Activated CD4-positive, alpha-beta T cell treated with anti-CD3 and anti-CD28 coated beads for 48 hours (primary cell): ENCODE data around the gene LYPD1.
"Not testable (repeated sequence)": the region's sequence is repeated elsewhere in the genome, so short reads cannot be mapped to it uniquely, and the experiment has no call there.

Source experiments
- DNase-seq: peaks from one replicate; pipeline ENCODE4 v3.0.0-alpha.2; 2020

The LYPD1 gene, protein sequence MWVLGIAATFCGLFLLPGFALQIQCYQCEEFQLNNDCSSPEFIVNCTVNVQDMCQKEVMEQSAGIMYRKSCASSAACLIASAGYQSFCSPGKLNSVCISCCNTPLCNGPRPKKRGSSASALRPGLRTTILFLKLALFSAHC

GRCh38 chr2:132669908-132670495 lies at the start of gene LYPD1:
TSS of gene LYPD1 (minus strand) at chr2:132670205. CDS start at chr2:132669932, 273 bp downstream.
- no peak for DNase-seq

GRCh38 chr2:132719480-132719879 lies 49.5 kb upstream of the LYPD1 start:
- no peak for DNase-seq

DNA sequence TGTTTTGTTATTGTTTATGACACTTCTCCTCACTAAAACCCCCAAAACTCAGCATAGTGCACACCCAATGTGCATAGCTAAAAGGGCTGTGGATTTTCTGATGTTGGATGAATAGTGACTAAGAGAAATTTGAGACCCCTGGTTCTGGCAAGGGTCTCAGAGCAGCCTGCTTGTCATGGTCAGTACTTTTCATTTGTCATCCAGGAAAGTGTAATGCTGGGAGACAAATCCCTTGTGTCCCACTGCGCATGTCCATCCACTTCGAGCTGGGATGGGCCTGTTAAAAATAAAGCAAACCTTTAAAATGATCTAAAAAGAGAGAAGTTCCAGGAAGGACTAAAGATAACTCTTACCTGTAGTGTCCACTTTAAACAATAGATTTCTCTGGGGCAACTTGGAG lies 46.9 kb upstream of the LYPD1 start:
- DNase-seq = no peak

DNA sequence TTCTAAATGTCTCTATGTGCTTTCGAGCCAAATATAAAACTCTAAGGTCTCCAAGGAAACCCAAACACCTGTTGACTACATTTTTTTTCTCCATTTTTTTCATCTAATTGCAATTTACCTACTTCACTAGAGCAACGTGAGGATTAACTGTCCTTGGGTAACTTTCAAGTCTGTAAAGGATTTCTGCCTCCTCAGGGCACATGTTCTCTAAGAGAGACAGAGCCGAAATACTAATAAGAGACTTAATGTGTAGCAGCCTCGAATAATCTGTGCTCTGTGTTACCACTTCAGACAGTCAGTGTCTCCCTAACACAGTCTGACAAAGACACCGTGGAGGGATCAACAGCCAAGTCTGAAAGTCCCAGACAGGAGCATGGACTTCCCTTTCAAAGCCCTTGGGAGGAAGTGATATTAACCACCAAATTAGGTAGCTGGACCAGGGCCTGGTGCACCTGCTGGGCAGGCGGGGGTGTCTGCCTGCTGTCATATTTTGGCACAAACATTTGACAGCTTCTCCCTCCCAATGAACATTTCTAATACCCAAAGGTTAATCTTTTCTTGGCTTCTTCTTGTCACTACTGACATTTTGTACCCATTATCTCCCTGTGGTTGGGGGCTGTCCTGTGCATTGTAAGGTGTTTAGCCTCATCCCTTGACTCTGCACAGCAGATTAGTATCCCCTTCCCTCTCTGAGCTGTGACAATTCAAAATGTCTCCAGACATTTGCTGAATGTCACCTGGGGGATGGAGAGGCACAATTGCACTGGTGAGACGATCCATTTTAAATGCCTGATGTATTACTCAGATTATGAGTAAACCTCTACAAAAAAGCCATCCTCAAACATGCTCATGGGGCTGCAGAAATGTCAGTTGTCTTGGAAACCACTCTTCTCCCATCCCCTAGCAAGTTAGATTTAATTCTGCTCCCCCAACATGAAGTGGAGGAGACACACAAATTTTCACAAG lies 45.7 kb upstream of the LYPD1 start:
- no peak for DNase-seq

GRCh38 chr2:132703396-132703795 lies 33.4 kb upstream of the LYPD1 start:
- no peak for DNase-seq

GRCh38 chr2:132701810-132702209 lies 31.8 kb upstream of the LYPD1 start:
- no peak for DNase-seq

- DNase-seq = not testable (repeated sequence)
These were observed 29.8 kb upstream of the LYPD1 start for GRCh38 chr2:132699802-132700201.

DNA sequence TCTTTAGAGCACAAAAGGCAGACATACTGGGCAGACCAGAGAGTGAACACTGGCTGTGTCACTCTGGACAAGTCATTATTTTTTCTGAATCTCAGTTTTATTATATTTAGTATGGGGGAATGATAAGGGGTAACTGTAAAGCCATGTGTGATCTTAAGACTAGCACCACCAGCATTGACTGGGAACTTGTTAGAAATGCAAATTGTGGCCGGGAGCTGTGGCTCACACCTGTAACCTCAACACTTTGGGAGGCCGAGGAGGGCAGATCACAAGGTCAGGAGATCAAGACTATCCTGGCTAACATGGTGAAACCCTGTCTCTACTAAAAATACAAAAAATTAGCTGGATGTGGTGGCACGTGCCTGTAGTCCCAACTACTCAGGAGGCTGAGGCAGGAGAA lies 28.3 kb upstream of the LYPD1 start:
- DNase-seq = not testable (repeated sequence)

DNA sequence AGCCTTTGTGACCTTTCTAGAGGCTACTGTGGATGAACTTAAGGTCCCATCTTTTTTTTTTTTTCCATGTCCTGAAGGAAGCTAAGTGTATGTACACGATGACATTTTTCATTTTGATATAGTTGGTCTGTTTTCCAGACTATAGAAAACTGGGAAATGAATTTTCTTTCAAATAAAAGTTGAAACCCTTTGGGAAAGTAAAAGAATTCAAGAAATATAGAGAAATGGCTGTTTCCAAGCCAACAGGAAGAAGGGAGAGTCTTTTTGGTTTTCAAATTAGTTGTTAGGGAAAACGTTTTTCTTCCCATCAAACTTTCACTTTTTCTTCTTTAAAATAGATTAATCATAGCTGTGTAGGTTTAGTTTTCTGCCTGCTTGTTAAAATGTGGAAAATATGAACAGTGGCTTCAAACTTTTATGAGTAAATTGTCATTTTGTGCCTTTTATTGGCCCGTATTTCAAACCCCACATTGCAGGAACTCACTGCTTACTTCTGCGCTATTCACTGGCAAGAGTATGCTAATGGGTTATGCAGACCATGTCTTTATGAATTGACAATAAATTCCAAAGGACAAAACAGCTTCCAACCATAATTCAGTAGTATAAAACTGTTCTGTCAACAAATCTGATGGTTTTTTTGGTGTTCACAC lies 27.7 kb upstream of the LYPD1 start:
- no peak for DNase-seq

GRCh38 chr2:132692816-132693215 lies 22.8 kb upstream of the LYPD1 start:
- DNase-seq = no peak

GRCh38 chr2:132691556-132691955 lies 21.6 kb upstream of the LYPD1 start:
- no peak for DNase-seq

- no peak for DNase-seq
These were observed 20.8 kb upstream of the LYPD1 start for GRCh38 chr2:132690664-132691303.

DNA sequence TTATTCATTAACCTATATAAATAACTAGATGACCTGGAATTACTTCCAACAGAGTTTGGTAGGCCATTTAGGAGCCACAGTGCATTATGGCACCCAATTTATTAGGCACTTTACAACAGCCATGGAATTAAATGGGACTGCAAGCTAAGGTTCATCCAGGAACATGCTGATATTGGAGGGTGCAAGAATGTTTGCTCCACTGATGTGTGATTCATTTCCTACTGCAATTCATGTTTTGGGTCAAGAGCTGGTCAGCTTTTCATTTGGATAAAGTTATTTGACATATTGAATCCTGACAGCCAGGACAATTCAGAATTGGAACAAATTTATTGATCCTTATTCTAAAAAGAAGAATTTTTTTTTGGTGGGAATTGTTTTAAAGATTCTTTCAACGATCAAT lies 11.8 kb upstream of the LYPD1 start:
- DNase-seq = no peak

DNA sequence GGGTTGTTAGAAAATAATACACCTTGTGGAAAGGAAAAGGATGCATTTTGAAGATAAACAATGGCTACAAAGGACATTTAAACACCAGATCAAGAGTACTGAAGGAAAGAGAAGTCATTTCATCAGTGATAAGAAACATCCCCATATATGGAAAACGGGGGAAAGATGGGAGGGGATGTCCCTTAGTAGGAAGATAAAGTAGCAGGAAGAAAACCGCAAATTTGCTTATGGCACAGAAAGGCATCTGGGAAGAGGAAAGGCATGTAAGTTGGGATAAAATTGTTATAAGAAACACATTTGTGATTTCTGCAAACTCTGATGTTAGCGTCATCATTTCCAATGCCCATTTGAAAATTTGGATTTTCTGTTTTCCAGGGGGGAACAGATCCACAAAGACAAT lies 10.5 kb upstream of the LYPD1 start:
- no peak for DNase-seq

- DNase-seq = no peak
These were observed 8.5 kb upstream of the LYPD1 start for GRCh38 chr2:132678483-132678882.

- no peak for DNase-seq
These were observed 7.7 kb upstream of the LYPD1 start for GRCh38 chr2:132677661-132678060.

- no peak for DNase-seq
These were observed 7.0 kb upstream of the LYPD1 start for GRCh38 chr2:132676999-132677398.

- DNase-seq = no peak
These were observed 1.3 kb upstream of the LYPD1 start for GRCh38 chr2:132671151-132671835.

DNA sequence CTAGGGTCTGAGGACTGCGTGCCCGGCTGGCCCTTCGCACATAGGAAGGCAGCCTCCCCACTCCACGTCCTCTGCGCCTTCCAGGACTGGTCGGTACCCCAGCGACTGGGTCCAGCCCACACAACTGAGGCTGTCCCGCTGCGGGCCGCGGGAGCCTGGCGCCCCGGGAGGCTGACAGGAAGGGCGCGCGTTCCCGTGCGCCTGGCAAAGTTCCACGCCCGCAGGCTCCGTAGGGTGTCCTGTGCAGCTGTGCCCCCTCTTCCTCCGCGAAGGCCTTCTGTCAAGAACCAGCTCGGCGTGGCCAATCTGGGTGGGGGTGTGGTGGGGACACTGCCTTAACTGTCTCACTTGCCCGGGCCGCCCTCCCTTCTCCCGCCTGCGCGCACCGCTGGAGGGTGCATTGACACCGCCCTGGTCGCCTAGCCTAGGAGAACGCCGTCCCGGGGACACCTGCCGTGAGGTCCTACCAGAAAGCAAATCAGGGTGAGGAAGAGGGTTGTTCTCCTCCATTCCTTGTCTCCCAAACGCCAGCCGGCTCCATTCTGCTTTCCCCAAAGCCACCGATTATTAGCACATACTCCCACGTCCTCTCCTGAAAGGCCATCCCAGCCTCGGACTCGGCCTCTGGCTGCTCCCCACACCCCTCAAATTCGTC lies 618 bp upstream of the LYPD1 start:
- no peak for DNase-seq

- DNase-seq = no peak
These were observed 758 bp downstream of the LYPD1 start for GRCh38 chr2:132668987-132669907.
